GM23338 (cell line): ENCODE measurements around the gene TNFRSF19. TPM values are rescaled to one million over a fixed set of nuclear protein-coding genes. Genes with fewer than 3 reads are reported as not detected.

Experiments used
- ATAC-seq: fragments of 200-7000 bp; cut with Tn5 transposase; 3 replicates; pipeline ENCODE4 v1.9.1; 2020
- DNase-seq: peaks from one replicate; pipeline ENCODE4 v3.0.0-alpha.2; 2015; ENCODE audit warnings: low spot score
- H2AFZ ChIP-seq: fragments of 200-600 bp; sonication (generic); 2 replicates; pipeline ENCODE4 v1.8.0; 2016; ENCODE audit warnings: antibody characterized with exemption, mild to moderate bottlenecking, moderate library complexity
- H3F3A ChIP-seq: fragments of 200-600 bp; sonication (generic); replicated peaks from 2 replicates; pipeline ENCODE4 v1.8.0; 2017; ENCODE audit warnings: antibody characterized with exemption, mixed run types, low read depth
- H3K27ac ChIP-seq: fragments of 200-600 bp; sonication (generic); 2 replicates; pipeline ENCODE4 v1.6.1; 2016; ENCODE audit warnings: low read depth
- H3K27me3 ChIP-seq: fragments of 200-600 bp; sonication (generic); 2 replicates; pipeline ENCODE4 v1.8.0; 2016; ENCODE audit warnings: mild to moderate bottlenecking, mixed run types, moderate library complexity; ENCODE audit not compliant: insufficient read depth
- H3K36me3 ChIP-seq: fragments of 200-600 bp; sonication (generic); 2 replicates; pipeline ENCODE4 v1.8.0; 2016; ENCODE audit warnings: mild to moderate bottlenecking; ENCODE audit not compliant: insufficient read depth
- H3K4me1 ChIP-seq: fragments of 200-600 bp; sonication (generic); 2 replicates; pipeline ENCODE4 v1.8.0; 2016; ENCODE audit warnings: mild to moderate bottlenecking, moderate library complexity; ENCODE audit not compliant: insufficient read depth
- H3K4me2 ChIP-seq: fragments of 200-600 bp; sonication (generic); 2 replicates; pipeline ENCODE4 v1.7.1; 2017; ENCODE audit warnings: mixed run types
- H3K4me3 ChIP-seq: fragments of 200-600 bp; sonication (generic); 2 replicates; pipeline ENCODE4 v1.6.1; 2016; ENCODE audit warnings: mixed run types
- H3K79me2 ChIP-seq: fragments of 200-600 bp; sonication (generic); replicated peaks from 2 replicates; pipeline ENCODE4 v1.8.0; 2017; ENCODE audit warnings: mild to moderate bottlenecking; ENCODE audit not compliant: insufficient read depth
- H3K9me2 ChIP-seq: fragments of 200-600 bp; sonication (generic); 2 replicates; pipeline ENCODE4 v1.8.0; 2017; ENCODE audit not compliant: insufficient read depth
- H4K20me1 ChIP-seq: fragments of 200-600 bp; sonication (generic); replicated peaks from 2 replicates; pipeline ENCODE4 v1.8.0; 2017; ENCODE audit warnings: mild to moderate bottlenecking; ENCODE audit not compliant: insufficient read depth
- H3K27ac Mint-ChIP-seq: 2 replicates; pipeline ENCODE4 v1.8.0; 2020; ENCODE audit warnings: inconsistent platforms, mild to moderate bottlenecking, moderate library complexity, mixed read lengths
- H3K27me3 Mint-ChIP-seq: 3 replicates; pipeline ENCODE4 v1.8.0; 2022; ENCODE audit warnings: low read depth, mild to moderate bottlenecking, moderate library complexity, mixed read lengths, inconsistent platforms; ENCODE audit not compliant: insufficient read depth, poor library complexity
- H3K36me3 Mint-ChIP-seq: 3 replicates; pipeline ENCODE4 v1.8.0; 2021; ENCODE audit warnings: low read depth, mild to moderate bottlenecking, inconsistent platforms, moderate library complexity, mixed read lengths
- H3K4me1 Mint-ChIP-seq: 3 replicates; pipeline ENCODE4 v1.8.0; 2020; ENCODE audit warnings: mild to moderate bottlenecking, inconsistent platforms, mixed read lengths
- H3K4me3 Mint-ChIP-seq: 3 replicates; pipeline ENCODE4 v1.8.0; 2021; ENCODE audit warnings: moderate library complexity, mild to moderate bottlenecking, inconsistent platforms, mixed read lengths
- H3K9me3 Mint-ChIP-seq: 3 replicates; pipeline ENCODE4 v1.8.0; 2020; ENCODE audit warnings: moderate library complexity, mild to moderate bottlenecking, inconsistent platforms, mixed read lengths
- CREB1 ChIP-seq: fragments of 250-450 bp; sonication (Bioruptor Pico); IDR thresholded peaks from 2 replicates; pipeline ENCODE4 v1.5.0; 2020; ENCODE audit warnings: low read depth, mild to moderate bottlenecking, moderate library complexity
- CTCF ChIP-seq, 2 experiments: fragments of 200-600 bp in 1 of 2; sonication (generic) in 1 of 2; conservative IDR thresholded peaks; 2 replicates each; pipeline versions ENCODE4 v1.5.1 to v1.6.1; 2016 to 2017; ENCODE audit warnings: antibody characterized with exemption in 2 of 2, low read depth in 2 of 2, mild to moderate bottlenecking in 2 of 2, moderate library complexity in 1 of 2
- ETS1 ChIP-seq: IDR thresholded peaks from 2 replicates; pipeline ENCODE4 v1.6.1; 2016; ENCODE audit warnings: antibody characterized with exemption
- EZH2 ChIP-seq: fragments of 200-600 bp; sonication (generic); IDR thresholded peaks from one replicate; pipeline ENCODE4 v1.8.0; 2017; ENCODE audit warnings: antibody characterized with exemption, mild to moderate bottlenecking, low read depth; ENCODE audit not compliant: unreplicated experiment
- EZH2phosphoT487 ChIP-seq: fragments of 200-600 bp; sonication (generic); IDR thresholded peaks from one replicate; pipeline ENCODE4 v1.8.1; 2018; ENCODE audit warnings: antibody characterized with exemption; ENCODE audit not compliant: unreplicated experiment
- JUNB ChIP-seq: IDR thresholded peaks from one replicate; pipeline ENCODE4 v1.6.1; 2016; ENCODE audit warnings: antibody characterized with exemption; ENCODE audit not compliant: unreplicated experiment
- NANOG ChIP-seq: IDR thresholded peaks from 2 replicates; pipeline ENCODE4 v1.6.1; 2016; ENCODE audit warnings: antibody characterized with exemption, borderline replicate concordance
- POLR2AphosphoS5 ChIP-seq: IDR thresholded peaks from 2 replicates; pipeline ENCODE4 v1.6.1; 2016; ENCODE audit warnings: antibody characterized with exemption, low read depth
- REST ChIP-seq: IDR thresholded peaks from one replicate; pipeline ENCODE4 v1.6.1; 2018; ENCODE audit warnings: antibody characterized with exemption; ENCODE audit not compliant: unreplicated experiment
- STAT1 ChIP-seq: IDR thresholded peaks from one replicate; pipeline ENCODE4 v1.6.1; 2016; ENCODE audit warnings: antibody characterized with exemption; ENCODE audit not compliant: unreplicated experiment
- ZNF114 ChIP-seq: fragments of 250-450 bp; sonication (Bioruptor Pico); IDR thresholded peaks from 2 replicates; pipeline ENCODE4 v1.5.0; 2020; ENCODE audit warnings: mild to moderate bottlenecking, moderate library complexity
- ZNF331 ChIP-seq: fragments of 250-450 bp; sonication (Bioruptor Pico); IDR thresholded peaks from 2 replicates; pipeline ENCODE4 v1.5.0; 2020; ENCODE audit warnings: low read depth, mild to moderate bottlenecking, moderate library complexity
- ZNF462 ChIP-seq: fragments of 250-450 bp; sonication (Bioruptor Pico); IDR thresholded peaks from 2 replicates; pipeline ENCODE4 v1.5.0; 2020; ENCODE audit warnings: mild to moderate bottlenecking, moderate library complexity
- polyA plus RNA-seq: library from polyadenylated mRNA; unstranded; fragments of >200 nt; fragmentation: Nextera tagmentation; extraction: Ambion mirVana; gene quantifications from 2 replicates; pipeline ENCODE4 v1.2.1, GENCODE V29; 2016
- total RNA-seq: library from RNA; depleted of rRNA; stranded (reverse); fragments of >200 nt; shearing (Covaris generic); gene quantifications from 2 replicates; pipeline ENCODE4 v1.2.3, GENCODE V29; 2014

Gene TNFRSF19
- total and polyA plus RNA-seq, 2 experiments from 2014 or later, result 0.21 to 0.35 TPM

GRCh38 chr13:23697772-23698313 lies 127.6 kb downstream of the TNFRSF19 start:
- no peak overlapping the region for H3K4me3 ChIP-seq
- H3K36me3 Mint-ChIP-seq, result no peaks in the 10 kb centered on the region
- H3K27me3 ChIP-seq, result no peaks in the 10 kb centered on the region
- H2AFZ ChIP-seq, result no peak overlapping the region
- no peaks in the 10 kb centered on the region for H4K20me1 ChIP-seq
- no peaks in the 10 kb centered on the region for H3K79me2 ChIP-seq
- no peak overlapping the region for H3K27ac Mint-ChIP-seq
- H3K4me1 Mint-ChIP-seq, result peaks cover 19% of the 10 kb centered on the region
- H3K27ac ChIP-seq, result no peak overlapping the region
- H3K36me3 ChIP-seq, result no peaks in the 10 kb centered on the region; the same call in 1 of the 2 replicates
- peaks cover 6% of the 10 kb centered on the region; the same call in 1 of the 2 replicates for H3K9me2 ChIP-seq
- H3K4me3 Mint-ChIP-seq, result no peak overlapping the region
- DNase-seq (no peak), ATAC-seq (no peak)
- peaks cover 15% of the 10 kb centered on the region; the same call in 1 of the 2 replicates for H3K4me1 ChIP-seq
- peaks cover 2% of the 10 kb centered on the region for H3K27me3 Mint-ChIP-seq
- TF ChIP-seq CREB1 (CRISPR knock-in tag) (no peak), STAT1 (no peak), ZNF331 (no peak), REST (no peak), NANOG (no peak), CTCF (conservative IDR thresholded peaks at IDR 0.05; ENCODE audit: low read depth in 2 of 2) (no peak), EZH2 (no peak), ZNF462 (no peak), POLR2AphosphoS5 (no peak), ETS1 (no peak), EZH2phosphoT487 (no peak), ZNF114 (no peak), JUNB (no peak)
- H3K9me3 Mint-ChIP-seq, result no peaks in the 10 kb centered on the region; the same call in 2 of the 3 replicates
- H3F3A ChIP-seq, result no peaks in the 10 kb centered on the region
- no peak overlapping the region for H3K4me2 ChIP-seq
